IPS DF 4.7 (cell line): Measurements from ENCODE around the gene ACSL3.
"Not testable (repeated sequence)": the region's sequence is repeated elsewhere in the genome, so short reads cannot be mapped to it uniquely, and the experiment has no call there.

ENCODE experiments used
- DNase-seq: peaks from one replicate; pipeline ENCODE4 v3.0.0-alpha.2; 2013; ENCODE audit warnings: low spot score; ENCODE audit errors: extremely low read depth

The ACSL3 gene

DNA sequence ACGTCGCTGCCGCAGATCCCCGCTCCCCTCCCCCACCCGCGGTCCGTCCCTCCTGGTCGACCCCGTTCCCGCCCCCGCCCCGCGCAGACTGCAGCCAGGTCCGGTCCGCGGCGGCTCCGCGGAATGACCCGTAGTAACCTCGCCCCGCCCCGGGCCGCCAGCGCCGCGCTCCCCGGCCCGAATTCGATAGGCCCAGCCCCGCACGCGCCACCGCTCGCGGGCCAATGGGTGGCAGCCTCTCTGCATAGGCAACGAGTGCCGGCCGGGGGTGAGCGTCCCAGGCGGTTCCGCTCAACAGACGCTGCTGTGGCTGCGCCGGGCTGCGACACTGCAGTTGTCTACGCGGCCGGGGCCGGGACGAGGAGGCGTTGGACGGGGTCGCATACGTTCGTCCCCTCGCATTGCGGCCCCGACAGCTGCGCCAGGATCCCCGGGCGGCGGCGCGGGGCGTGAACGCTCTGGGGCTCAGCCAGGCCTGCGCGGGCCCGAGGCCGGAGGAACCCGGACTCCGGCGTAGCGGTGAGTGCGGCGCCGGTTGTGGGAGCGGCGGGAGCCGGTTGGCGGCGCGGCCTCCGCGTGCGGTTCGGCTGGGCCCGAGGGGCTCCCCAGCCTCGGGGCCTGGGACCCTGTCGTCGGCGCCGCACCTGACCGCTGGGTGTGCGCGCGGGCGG, at the start of gene ACSL3:
Gene ACSL3 (plus strand): TSS at position 297 of the 671 bp plus-strand sequence. CDS start 47,737 bp downstream, outside the sequence.
- DNase-seq, result no peak

DNA sequence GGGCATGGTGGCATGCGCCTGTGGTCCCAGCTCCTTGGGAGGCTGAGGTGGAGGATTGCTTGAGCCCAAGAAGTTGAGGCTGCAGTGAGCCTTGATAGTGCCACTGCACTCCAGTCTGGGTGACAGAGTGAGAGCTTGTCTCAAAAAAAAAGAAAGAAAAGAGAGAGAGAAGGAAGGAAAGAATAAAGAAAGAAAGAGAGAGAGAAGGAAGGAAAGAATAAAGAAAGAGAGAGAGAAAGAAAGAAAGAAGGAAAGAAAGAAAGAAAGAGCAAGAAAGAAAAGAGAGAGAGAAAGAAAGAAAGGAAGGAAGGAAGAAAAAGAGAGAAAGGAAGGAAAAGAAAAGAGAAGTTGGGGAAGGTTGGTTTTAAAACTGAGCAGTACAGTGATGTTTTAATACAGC, 49.0 kb upstream of the ACSL3 start:
- DNase-seq, result no peak

DNA sequence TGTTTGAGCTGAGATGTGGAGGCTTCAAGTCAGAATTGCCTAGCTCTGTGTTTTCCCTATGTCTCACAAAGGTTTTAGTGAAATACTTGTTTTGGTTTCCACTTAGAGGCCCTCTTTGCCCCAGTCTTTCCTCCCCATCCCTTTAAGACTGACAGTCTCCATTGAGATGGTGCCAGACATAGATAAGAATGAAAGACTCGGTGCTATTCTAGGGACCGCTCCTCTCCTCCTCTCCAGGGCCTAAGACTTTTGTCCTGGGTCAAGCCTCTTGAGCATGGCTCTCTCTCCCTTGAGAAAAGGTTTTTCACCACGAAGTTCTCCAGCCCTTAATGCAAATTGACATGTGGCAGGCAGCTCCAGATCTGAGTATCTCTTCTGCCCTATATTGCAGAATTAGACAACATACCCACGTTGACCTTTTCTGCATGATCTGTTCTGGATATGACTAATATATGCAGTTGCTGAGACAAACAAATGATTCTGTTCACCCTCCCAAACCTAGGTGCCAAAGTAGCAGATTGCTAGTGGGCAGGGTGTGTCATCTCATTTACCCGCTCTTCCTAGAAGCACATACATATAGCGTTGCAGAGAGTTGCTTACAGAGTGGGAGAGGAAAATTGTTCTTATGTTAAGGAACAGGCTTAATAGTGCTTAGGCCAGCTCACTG, 47.5 kb upstream of the ACSL3 start:
- DNase-seq, result no peak

DNA sequence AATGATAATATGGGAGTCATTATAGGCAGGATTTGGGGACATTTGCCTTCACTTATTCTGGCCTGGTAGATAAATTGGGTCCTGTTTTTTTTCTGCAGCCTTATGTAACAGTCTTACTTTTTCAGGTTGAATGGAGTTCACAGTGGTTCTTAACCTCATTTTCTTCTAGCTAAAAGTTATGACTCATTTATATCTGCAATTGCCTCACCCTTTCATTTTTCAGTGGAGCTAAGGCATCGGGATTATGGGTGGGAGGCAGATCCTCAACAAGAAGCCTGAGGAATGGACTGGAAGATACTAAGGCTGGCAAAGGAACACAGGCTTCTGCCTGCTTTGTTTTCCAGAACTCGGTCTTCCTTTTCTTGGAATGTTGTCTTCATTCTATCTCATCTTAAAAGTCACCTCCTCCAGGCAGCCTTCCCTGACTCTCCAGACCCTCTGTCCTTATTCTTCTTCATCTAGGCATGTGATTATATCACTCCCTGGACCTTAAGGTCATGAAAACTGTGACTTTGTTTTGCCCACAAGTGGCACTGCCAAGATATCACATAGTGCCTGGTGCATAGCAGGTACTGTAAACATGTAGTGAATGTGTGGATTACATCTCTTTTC, 41.0 kb upstream of the ACSL3 start:
- no peak for DNase-seq

DNA sequence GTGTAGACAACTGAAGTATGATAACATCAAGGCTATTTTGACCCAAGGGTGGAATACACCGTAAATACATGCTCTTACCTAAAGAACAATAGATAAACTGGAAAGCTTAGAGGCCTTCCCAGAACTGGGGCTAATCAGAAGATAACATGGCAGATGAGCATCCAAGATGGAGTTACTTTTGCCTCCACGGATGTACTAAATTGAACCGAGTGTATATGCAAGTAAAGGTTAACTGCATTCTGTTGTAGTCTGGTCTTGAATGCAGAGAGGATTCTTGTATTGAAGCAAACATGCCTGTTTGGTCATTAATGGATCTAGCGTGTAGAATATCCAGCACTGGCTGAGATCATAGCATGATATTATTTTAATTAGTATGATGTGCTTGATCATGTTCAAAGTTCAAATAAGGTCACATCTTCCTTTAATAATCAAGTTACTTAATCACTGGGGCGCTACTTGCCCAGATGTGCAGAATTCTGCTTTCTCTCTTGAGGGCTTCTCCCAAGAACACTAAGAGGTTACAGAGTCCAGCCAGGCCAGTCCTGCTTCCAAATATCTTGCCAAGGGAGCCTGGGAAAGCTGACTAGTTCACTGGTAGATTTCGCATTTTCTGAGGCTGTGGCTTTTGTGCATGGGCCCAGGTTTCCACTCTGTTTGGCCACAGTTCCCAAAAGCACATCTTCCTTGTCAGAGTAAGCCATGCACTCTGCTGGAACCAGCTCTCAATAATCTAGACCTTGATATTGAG, 37.5 kb upstream of the ACSL3 start:
- DNase-seq, result no peak

DNA sequence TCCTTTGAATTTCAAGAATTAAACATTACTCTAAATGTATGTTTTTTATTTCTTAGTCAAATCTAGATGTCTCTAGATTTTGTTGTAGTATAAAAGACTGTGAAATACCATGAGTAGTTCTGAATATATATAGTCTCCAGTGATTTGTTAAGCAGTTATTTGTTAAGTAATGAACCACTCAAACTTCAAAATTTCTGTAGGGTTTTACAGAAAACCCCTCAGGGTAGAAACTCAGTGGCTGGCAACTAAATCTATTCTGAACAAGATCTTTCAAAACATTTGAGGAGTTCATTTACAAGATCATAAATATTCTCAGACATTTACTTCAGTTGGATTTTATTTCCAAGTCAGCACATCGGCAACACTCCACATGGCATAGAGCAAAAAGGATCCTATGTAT, 35.8 kb upstream of the ACSL3 start:
- DNase-seq, result no peak

DNA sequence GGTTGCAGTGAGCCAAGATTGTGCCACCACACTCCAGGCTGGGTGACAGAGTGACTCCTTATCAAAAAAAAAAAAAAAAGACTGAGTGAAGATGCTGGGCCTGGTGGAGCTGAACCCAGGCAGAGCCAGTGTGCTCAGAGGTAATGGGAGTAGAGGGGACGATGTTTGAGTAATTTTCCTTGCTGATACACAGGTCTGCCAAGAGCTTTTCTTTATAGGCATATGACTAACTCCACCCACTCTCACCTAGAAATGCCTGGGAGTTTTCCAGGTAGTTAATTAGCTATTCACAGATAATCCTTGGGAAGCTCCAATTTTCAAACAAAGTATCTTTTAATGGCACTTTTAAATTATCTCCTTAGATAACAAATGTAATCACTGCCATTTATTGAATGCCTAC, 33.4 kb upstream of the ACSL3 start:
- no peak for DNase-seq

DNA sequence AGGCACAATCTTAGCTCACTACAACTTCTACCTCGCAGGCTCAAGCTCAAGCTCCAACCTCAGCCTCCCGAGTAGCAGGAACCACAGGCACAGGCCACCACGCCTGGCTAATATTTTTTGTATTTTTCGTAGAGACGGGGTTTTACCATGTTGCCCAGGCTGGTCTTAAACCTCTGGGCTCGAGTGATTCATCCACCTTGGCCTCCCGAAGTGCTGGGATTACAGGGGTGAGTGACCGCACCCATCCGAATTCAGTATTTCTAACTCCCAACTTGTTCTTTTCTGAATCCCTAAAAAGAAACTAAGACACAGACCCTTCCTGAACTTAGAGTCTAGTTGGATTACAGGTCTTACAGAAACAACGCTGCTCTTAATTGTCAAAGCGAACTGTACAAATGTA, 32.3 kb upstream of the ACSL3 start:
- DNase-seq, result no peak

DNA sequence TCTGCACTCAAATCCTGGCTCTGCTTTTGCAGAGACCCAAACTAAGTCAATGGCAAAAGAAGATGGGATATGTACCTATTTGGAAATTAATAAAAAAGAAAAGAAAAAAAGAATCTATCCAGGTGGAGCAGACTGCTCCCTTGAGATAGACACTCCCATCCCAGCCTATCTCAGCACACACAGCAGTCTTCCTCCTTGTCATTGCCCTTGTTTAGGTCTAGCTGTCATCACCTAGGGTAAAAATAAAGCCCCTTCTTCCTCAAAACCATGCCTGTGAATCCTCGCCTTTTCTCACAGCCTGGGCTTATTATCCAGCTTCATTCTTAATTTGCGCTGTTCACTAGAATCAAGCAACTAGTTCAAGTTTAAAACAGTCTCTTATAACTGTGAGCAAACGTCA, 30.7 kb upstream of the ACSL3 start:
- no peak for DNase-seq

DNA sequence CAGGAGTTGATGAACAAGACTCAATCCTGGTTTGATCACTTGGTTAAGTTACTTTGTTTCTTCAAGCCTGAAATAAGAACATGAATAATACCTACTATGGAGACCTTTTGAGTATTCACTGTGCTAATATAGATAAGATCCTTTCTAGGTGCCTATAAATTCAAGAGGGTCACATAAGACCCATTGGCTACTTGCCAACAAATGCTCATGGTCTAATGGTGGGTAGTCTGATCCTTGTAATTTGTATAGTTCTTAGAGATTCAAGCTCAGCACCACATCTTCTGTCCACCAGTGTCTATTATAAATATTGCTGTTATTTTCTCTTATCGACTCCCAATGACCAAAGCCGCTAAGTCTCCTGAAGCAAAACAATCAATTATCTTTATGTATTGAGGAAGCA, 27.4 kb upstream of the ACSL3 start:
- no peak for DNase-seq

DNA sequence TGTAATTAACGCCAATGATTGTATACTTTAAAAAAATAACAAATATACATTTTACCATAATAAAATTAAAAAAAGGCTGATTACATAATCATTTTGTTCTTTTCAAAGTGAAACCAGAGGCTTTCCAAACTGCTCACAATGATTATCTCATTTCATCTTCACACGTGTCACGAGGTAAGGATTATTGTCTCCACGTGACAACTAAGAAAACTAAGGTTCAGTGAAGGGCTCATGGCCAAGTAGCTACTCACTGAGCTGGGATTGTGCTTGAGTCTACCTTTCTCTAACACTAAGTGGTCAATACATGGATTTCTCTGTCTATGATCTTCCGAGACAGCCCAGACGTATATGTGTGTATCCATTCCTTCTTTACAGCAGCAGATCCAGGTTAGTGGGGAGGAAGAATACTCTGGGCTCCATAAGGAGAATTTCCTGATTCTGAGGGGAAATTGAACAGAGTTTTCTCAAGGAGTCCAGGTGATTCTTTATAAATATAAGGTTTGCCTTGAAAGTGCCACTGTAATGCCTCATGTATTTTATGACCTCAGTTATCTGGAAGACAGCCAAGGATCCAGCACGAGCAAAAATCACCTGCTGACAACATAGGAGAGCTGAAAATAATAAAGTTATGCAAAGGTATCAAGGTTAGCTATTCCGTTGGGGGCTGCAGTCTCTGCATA, 25.6 kb upstream of the ACSL3 start:
- no peak for DNase-seq

DNA sequence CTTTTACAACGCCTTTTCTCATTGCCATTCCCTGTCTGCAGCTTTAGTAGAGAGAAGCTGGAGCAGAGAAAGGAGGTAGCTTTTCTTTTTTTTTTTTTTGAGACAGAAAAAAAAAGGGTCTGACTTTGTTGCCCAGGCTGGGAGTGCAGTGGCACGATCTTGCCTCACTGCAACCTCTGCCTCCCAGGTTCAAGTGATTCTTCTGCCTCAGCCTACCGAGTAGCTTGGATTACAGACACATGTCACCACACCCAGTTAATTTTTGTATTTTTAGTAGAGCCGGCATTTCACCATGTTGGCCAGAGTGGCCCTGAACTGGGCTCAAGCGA, 25.0 kb upstream of the ACSL3 start:
- no peak for DNase-seq

DNA sequence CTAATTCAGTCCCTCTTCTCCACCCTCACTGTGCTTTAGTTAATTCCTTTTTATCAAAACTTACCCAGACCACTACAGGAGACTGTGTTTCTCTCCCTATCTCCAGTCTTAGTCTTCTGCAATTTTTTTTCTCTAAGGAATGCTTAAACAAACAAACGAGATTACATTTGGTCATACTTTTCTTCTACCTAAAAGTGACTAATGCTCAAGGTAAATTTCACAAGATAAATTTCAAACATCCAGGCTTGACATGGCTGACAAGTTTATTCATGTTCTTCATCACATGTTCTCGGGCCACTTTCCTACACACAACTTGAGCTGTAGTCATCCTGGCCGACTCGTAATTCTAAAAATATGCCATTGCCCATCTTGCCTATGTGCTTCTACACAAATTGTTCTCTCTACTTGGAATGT, 23.2 kb upstream of the ACSL3 start:
- no peak for DNase-seq

DNA sequence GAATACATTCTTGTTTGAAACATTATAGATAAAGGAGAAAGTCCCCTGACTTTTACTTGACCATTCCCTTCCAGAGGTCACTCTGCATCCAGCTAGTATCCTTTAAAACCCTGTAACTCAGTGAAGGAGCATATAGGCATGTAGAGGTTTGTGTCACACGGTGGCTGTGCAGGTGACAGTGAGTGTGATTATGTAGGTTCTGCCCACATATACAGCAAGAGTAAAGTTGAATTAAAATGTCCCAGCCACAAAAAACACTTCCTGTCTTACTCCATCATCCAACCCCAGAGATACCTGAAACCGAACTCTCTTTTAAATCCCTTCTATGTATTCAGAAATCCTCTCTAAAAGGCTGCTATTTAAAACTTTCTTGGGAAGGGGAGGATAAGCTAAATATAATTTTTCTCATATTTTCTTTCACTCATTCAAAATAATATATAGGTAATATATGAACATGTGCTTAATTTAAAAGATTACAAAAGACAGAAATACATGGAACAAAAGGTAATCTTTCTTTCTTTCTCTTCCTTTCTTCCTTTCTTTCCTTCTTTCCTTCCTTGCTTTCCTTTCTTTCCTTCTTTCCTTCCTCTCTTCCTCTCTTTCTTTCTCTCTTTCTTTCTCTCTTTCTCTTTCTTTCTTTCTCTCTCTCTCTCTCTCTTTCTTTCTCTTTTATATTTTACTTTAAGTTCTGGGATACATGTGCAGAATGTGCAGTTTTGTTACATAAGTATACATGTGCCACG, 20.6 kb upstream of the ACSL3 start:
- no peak for DNase-seq

DNA sequence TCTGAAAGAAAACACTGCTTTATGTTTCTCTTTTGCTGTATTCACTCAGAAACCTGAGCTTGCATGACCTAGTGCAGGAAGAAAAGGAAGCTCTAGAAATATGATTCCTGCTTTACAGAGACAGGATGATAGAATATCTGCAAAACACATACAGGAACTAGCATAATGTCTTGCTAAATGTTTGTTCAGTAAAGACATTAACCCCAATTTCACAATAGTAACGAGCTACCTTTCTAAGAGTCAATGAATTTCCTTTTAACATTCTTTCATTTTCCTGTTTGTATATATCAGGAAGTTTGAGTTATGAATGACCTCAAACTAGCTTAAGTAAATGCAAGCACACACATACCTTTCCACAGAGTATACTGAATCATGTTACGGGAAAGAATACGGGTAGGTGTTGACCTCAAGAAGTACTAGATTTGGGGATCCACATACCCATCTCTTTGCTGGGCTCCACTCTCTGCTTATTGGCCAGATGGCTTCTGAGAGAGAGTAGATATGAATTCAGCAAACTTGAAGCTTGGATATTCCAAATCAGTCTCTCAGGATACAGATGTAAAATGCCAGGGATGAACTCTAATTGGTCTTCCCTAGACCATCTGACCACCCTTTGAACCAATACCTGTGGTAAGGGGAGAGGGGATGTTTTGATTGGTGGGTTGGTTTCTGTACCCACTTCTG, 18.2 kb upstream of the ACSL3 start:
- DNase-seq, result no peak

DNA sequence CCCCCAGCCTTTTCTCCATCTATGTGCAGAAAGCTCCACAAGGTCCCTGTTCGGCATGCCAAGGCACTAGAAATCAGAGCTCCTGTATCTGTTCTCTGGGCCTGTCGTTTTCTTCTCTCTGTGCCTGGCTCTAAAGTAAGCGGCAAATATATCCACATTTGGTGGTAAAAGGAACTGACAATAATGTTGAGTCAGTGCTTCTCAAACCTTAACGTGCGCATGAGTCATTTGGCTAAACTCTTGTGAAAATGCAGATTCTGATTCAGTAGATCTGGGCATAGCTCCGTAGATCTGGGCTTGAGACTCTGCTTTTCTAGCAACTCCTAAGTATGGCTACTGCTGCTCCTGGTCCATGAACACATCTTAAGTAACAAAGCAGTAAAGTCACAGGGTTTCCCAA, 16.5 kb upstream of the ACSL3 start:
- no peak for DNase-seq

DNA sequence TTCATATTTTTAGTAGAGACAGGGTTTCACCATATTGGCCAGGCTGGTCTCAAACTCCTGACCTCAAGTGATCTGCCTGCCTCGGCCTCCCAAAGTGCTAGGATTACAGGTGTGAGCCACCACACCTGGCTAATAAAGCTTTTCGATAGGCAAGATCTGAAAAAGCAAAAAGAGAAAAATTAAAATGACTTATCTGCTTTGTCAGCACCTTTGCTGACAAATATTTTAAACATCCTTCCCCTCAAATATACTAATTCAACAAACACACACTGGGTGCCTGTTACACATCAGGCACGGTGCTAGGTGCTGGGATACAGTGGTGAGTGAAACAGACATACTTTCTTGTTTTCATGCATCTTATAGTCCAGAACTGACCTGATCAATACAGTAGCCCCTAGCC, 15.5 kb upstream of the ACSL3 start:
- not testable (repeated sequence) for DNase-seq

DNA sequence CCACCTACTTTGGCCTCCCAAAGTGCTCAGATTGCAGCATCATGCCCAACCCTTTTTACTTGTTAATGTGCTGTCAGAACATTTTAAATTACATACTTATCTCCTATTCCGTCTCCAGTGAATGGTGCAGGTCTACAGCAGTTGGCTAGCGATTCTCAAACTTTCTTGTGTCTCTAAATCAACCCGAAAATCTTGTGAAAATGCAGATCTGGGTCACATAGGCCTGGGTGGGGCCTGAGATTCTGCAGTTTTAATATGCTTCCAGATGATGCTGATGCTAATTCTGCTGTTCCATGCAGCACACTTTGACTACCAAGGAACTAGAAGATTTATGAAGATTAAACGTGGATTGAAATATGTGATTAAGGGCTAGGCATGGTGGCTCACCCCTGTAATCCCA, 14.8 kb upstream of the ACSL3 start:
- DNase-seq, result no peak

DNA sequence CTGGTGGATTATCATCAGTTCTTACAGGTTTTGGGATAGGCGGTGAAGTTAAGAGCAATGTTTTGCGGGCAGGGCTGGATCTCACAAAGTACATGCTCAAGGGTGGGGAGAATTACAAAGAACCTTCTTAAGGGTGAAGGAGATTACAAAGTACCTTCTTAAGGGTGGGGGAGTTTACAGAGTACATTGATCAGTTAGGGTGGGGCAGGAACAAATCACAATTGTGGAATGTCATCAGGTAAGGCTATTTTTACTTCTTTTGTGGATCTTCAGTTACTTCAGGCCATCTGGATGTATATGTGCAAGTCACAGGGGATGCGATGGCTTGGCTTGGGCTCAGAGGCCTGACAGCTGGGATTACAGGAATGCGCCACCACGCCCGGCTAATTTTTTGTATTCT, 12.8 kb upstream of the ACSL3 start:
- DNase-seq, result not testable (repeated sequence)

DNA sequence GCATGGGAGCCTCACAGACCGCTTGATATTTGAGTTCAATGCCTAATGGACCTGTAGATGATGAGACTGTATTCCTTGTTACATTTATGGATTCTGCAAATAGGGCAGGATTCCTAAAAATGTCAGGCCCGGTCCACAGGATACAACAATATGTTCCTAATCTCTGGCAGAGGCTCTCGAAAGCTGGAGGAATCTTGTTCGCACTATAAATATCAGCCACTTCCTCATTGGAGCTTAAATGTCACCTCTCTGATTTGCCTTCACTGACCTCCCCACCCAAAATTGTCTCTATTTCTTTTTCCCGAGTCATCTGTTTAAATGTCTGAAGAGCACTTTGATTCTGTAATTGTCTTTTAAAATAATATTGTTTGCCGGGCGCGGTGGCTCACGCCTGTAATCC, 12.0 kb upstream of the ACSL3 start:
- DNase-seq, result no peak
